ENCODE data around the gene AHR. TPM values are rescaled to one million over a fixed set of nuclear protein-coding genes. Genes with fewer than 3 reads are reported as not detected.

The AHR gene
- polyA plus RNA-seq, 1 experiment = 5.9 TPM

GRCh38 chr7:17307969-17308648 is 9.7 kb downstream of the AHR start:
- Histone ChIP-seq H3K4me3 (ENCODE audit: low read depth, low read length) (no peak overlapping the region), H3K36me3 (ENCODE audit: control insufficient read depth, insufficient read depth, low read length) (peaks cover 4% of the 10 kb centered on the region), H3K27me3 (ENCODE audit: control insufficient read depth, insufficient read depth, low read length) (no peaks in the 10 kb centered on the region)
- no peak for TF ChIP-seq CTCF (IDR thresholded peaks at IDR 0.05; ENCODE audit: insufficient read depth, low read depth, low read length)
- ChIA-PET CTCF (interaction anchor here (1.1 kb wide), 1 partner anchor 10 kb away, joined by 4 read pairs; no protein-coding TSS in a partner anchor), POLR2A (no interaction called here)
- DNase-seq (ENCODE audit: low read depth) = no peak

GRCh38 chr7:17311194-17311593 is 12.7 kb downstream of the AHR start:
- CTCF ChIA-PET = no interaction called here
- POLR2A ChIA-PET = no interaction called here
- no peak for TF ChIP-seq CTCF (IDR thresholded peaks at IDR 0.05; ENCODE audit: insufficient read depth, low read depth, low read length)
- Histone ChIP-seq H3K27me3 (ENCODE audit: control insufficient read depth, insufficient read depth, low read length) (no peaks in the 10 kb centered on the region), H3K36me3 (ENCODE audit: control insufficient read depth, insufficient read depth, low read length) (peaks cover 4% of the 10 kb centered on the region), H3K4me3 (ENCODE audit: low read depth, low read length) (no peak overlapping the region)
- no peak for DNase-seq (ENCODE audit: low read depth)

GRCh38 chr7:17311952-17312351 is 13.5 kb downstream of the AHR start:
- Histone ChIP-seq H3K4me3 (ENCODE audit: low read depth, low read length) (no peak overlapping the region), H3K27me3 (ENCODE audit: control insufficient read depth, insufficient read depth, low read length) (no peaks in the 10 kb centered on the region), H3K36me3 (ENCODE audit: control insufficient read depth, insufficient read depth, low read length) (peaks cover 4% of the 10 kb centered on the region)
- POLR2A ChIA-PET = no interaction called here
- DNase-seq (ENCODE audit: low read depth) = no peak
- no peak for TF ChIP-seq CTCF (IDR thresholded peaks at IDR 0.05; ENCODE audit: insufficient read depth, low read depth, low read length)
- CTCF ChIA-PET = no interaction called here

- Histone ChIP-seq H3K4me3 (ENCODE audit: low read depth, low read length) (no peak overlapping the region), H3K36me3 (ENCODE audit: control insufficient read depth, insufficient read depth, low read length) (peaks cover 4% of the 10 kb centered on the region), H3K27me3 (ENCODE audit: control insufficient read depth, insufficient read depth, low read length) (no peaks in the 10 kb centered on the region)
- POLR2A ChIA-PET = no interaction called here
- TF ChIP-seq CTCF (IDR thresholded peaks at IDR 0.05; ENCODE audit: insufficient read depth, low read depth, low read length) = no peak
- DNase-seq (ENCODE audit: low read depth) = no peak
- CTCF ChIA-PET = no interaction called here
Measured at GRCh38 chr7:17312641-17313040, 14.2 kb downstream of the AHR start.

GRCh38 chr7:17313194-17313593 is 14.7 kb downstream of the AHR start:
- peaks cover 4% of the 10 kb centered on the region for H3K36me3 ChIP-seq (ENCODE audit: control insufficient read depth, insufficient read depth, low read length)
- no peak for TF ChIP-seq CTCF (IDR thresholded peaks at IDR 0.05; ENCODE audit: insufficient read depth, low read depth, low read length)
- no peaks in the 10 kb centered on the region for H3K27me3 ChIP-seq (ENCODE audit: control insufficient read depth, insufficient read depth, low read length)
- DNase-seq (ENCODE audit: low read depth) = no peak
- ChIA-PET POLR2A (no interaction called here), CTCF (interaction anchor here (0.5 kb wide), 1 partner anchor 9 kb away, joined by 4 read pairs; no protein-coding TSS in a partner anchor)
- no peak overlapping the region for H3K4me3 ChIP-seq (ENCODE audit: low read depth, low read length)
